ENCODE data around the gene ADCY5.

GRCh38 chr3:123279121-123279520, 169.8 kb downstream of the ADCY5 start:
- no peak for TF ChIP-seq POLR2A (IDR thresholded peaks at IDR 0.05; ENCODE audit: low read depth, low read length)
- TF ChIP-seq POLR2AphosphoS5 (IDR thresholded peaks at IDR 0.05; ENCODE audit: low read depth, low read length): no peak
- TF ChIP-seq TAF1 (IDR thresholded peaks at IDR 0.05; ENCODE audit: borderline replicate concordance, low read depth, low read length): no peak

Data from GM12892 (cell line).